HG02938 (cell line): ENCODE measurements around the gene CD163.
"Not testable (repeated sequence)": the region's sequence is repeated elsewhere in the genome, so short reads cannot be mapped to it uniquely, and the experiment has no call there.

Experiments used
- ATAC-seq: cut with Tn5 transposase; IDR thresholded peaks from one replicate; pipeline ENCODE4 v1.9.1; 2021; ENCODE audit warnings: mild to moderate bottlenecking, moderate library complexity; ENCODE audit not compliant: unreplicated experiment

CD163 gene

DNA sequence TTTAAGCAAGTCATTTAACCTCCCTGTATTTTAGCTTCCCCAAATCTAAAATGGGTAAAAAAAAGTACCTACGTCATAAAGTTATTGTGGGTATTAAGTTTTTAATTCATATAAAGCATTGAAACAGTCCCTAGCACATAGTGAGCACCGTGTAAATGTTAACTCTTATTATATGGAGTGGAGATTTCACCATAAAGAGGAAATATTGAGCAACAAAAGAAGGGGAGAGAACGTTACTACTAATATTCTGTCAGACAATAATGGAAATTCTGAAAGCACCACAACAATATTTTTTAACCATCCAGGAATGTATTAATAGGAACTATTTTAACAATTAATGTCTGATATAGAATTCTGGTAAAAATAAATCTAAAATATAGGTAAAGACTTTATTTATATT, 51.8 kb downstream of the CD163 start:
- ATAC-seq: no peak

DNA sequence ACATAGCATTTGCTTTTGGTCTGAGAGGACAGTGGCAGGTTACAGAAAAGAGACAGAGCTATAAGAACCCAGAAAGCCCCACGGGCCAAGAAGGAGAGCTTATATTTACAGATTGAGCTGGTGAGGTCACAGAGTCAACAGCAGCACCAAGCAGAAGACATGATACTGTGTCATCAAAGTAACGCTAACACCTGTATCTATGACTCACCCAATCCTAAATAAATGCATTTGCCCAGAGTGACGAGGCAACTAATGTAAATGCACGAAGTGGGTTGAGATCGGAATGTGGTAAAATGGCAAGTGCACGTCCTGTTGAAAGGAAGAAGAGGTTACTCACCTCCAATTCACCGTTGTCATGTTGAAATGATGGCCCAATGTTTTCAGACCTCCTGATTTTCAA, 52.9 kb downstream of the CD163 start:
- no peak for ATAC-seq

DNA sequence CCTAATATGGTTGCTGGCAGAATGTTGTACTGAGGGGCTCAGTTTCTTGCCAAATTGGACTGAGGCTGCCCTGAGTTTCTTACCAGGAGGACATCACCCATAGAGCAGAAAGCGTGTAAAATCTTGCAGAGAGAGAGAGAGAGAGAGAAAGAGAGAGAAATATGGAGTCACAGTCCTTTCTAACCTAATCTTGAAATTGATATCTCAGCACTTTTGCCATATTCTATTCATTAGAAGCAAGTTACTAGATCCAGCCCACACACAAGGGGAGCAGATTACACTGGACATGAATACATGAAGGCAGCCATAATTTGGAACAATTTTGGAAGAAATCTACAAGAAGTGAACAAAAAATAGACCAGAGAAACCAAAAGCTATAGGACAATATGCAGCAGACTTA, 55.5 kb downstream of the CD163 start:
- no peak for ATAC-seq

DNA sequence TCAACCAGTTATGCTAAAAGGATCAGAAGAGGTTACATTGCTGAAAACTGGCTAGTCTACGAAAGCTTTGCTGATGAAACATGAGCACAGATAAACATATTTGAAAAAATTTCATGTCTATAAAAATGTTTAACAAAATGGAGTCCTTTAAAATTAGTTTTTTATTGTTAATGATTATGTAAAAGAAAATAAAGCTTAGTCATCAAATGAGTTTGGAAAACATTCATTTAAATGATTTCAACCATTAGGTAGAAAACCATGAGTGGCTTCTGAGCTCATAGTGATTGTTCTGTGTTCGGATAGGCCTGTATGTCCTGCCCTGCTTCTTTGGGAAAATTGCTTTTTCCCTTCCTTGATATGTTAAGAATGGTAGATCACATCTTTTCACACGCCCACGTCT, 59.0 kb downstream of the CD163 start:
- ATAC-seq: no peak

DNA sequence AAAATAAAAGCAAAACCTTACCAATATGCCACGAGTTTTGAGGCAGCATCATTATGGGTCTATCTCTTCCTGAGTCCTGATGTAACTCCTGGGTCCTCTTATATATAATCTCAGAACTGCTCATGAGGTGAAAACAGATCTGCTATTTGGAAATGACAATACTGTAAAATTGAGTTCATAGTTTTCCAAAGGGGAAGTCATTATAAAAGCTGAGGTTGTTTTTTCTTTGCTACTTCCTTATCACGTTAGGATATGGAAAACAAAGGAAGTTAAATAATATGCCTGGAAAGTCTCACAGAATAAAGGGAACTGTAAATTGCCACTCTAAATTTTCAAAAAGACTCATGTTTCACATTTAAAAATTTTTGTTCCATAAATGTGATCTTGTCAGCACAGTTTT, 59.5 kb downstream of the CD163 start, which contains the start of gene CD163L1:
Gene CD163L1, minus strand, starts transcription at position 78 of the 400 bp plus-strand sequence. Its CDS starts 26 bp downstream, at position 52.
- ATAC-seq: no peak

DNA sequence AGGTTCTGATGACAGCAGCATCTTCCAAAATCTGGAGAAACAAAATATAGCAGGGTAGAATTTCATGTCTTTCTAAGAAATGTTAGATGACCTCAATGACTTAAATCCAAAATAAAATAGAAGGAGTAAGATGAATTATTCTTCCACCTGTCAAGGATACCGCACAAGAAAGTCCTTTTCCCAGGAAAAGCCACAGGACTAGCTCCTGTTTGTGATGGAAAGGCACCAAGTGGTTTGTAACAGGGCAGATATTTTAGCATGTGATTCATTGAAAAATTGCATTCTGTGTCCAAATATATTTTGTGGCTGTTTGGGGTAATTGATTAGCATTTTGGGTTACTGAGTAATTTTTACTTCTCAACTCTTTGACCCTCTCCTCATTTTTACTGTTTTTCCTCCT, 62.4 kb downstream of the CD163 start:
- ATAC-seq: no peak

DNA sequence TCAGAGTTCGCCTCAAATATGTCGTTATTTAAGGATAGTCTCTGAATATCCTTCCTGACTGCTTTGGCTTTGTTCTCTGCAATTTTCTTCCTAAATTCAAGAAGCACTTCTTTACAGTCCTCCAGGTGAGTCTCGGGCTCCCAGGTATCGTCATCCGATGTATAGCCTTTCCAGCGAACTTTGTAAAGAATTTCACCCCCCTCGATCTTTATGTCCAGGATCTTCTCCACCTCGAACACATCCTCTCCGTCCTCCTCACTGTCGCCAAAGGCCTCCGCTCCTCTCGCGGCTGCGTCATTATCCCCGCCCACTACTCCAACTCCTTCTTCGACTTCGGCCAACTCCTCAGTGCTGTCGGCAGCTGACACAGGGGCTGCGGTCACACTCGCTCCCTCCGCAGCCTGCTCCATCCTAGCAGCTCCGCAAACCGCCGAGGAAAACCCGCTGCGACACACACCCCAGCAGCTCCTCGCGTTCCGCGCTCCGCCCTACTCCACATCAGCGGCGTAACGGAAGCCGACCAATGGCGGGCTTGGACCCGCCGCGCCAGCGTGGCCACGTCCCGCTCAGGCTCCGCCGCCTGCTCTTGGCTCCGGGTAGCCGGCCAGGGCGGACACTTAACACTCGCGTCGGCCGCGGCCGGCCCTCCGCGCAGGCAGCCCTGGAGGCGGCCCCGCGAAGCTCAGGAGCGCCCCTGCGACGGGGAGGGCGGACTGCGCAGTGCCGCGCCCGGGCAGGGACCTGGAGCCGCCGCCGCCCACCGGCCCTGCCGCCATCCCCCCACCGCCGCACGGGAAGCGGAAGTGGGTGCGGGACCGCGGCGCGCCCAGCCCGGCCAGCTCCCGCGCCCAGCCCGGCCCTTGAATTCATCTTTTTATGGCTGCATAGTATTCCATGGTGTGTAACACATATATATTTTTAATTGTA, 63.7 kb downstream of the CD163 start:
- ATAC-seq: no peak

DNA sequence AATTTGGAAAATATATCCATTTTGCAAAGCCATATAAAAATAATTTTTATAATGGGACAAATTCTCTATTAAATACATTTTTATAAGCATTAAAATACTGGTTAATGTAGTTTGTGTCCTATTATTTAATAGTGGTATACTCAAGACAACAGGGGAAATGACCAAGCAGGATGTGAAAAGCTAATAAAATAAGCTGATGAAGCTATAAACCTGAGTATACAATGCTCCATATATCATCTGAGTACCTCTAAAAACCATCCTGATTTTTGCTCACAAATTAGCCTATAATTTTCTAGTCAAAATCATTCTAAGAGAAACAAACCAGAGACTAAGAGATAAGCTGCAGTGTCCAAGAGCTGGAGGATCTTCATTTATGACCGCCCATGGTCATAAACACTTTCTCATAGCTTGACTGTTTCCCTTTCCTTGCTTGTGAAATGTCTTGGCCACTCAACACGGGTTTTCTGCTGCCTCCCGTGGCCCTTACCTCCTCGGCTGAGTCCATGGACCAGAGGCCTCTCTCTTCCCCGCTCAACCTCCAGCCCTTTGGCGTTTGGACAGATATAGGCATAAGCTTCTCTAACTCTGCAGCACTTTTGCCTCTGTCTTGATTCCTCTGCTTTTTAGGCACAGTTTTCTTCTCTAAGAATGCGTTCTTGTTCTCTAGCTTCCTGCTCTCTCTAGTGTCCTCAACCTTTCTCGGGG, 65.1 kb downstream of the CD163 start:
- ATAC-seq: not testable (repeated sequence)

DNA sequence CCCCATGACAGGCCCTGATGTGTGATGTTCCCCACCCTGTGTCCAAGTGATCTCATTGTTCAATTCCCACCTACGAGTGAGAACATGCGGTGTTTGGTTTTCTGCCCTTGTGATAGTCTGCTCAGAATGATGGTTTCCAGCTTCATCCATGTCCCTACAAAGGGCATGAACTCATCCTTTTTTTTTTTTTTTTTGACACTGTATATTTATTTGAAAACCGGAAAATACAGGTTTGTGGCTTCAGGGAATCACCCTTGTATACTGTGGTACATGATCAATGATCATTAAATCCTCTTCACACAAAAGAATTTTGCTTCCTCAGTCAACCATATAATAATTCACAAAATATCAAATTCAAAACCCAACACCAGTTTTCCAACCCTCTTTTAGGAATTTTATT, 66.1 kb downstream of the CD163 start:
- not testable (repeated sequence) for ATAC-seq

DNA sequence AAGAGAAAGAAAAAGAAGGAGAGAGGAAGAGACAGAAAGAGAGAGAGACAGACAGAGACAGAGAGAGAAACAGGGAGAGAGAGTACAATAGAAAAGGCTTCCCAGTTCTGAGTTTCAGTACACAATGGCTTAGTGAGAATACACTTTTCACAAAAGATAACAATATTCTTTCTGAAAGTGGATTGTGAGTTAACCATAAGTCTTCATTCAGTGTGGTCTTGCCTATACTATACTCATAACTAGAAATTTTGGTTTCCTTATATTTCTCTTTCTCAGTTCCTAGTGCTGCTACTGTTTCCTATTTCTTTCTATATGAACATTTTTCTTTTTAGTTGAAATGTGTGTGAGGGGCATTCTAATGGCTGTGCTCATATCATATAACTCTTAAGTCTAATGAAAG, 68.9 kb downstream of the CD163 start:
- ATAC-seq: no peak

DNA sequence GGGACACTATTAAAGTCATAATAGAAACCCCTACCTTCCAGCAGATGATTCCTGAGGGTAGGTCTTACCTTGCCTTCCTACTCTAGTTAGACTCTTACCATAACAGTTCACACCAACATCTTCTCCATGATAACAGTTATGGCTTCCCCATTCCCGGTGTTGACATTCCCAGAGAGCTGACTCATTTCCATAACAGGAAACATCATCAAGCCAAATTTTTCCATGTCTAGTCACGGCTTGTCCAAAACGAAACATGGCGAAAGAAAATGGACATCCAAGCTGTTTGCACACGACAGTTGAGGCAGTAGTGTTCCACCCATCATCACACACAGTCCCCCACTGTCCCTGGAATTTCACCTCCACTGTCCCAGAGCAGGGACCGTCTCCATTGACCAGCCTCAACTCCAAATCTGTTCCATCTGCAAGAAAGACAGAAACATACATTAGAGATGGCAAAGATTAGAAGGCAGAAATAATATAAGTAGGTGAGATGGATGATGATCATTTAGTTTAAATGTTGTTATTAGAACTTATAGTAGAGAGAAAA, 70.2 kb downstream of the CD163 start:
- ATAC-seq: no peak

DNA sequence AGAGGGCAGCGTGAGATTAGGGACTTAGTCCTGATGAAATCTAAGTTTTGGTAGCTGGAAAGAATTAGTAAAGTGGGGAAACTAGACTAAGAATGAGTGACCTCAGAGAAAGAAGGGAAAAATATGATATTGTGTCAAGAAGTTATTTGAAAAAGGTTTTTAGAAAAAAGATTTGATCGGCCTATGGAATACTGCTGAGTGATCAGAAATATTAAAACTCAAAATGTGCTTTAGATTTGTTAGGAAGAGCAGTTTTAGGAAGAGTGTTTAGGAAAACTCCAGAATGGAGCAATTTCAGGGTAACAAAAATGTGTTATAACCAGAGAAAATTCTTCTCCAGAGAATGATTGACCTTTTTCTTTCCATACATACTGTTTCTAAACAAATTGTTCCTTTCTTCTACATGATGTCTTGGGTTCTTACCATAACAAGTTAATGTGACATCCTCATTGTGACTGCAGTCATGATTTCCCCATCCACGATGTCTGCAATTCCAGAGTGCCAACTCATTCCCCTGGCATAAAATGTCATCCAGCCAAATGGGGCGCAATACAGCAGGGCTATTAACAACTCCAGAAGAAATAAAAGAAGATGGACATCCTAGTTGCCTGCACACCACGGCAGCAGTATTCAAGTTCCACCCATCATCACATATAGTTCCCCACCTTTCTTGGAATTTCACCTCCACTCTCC, 71.4 kb downstream of the CD163 start:
- ATAC-seq: no peak
